Activated naive CD8-positive, alpha-beta T cell treated with anti-CD3 and anti-CD28 coated beads, Interleukin-2, amount 50 U/mL, for 24 hours (primary cell): Measurements from ENCODE around the gene ECE2.

ENCODE experiments used
- ATAC-seq: fragments of 150-1000 bp; cut with Tn5 transposase; one replicate; pipeline ENCODE4 v1.10.0; 2021
- DNase-seq: peaks from one replicate; pipeline ENCODE4 v3.0.0; 2021
- H3K27ac Mint-ChIP-seq: one replicate; pipeline ENCODE4 v1.8.0; 2021; ENCODE audit warnings: mild to moderate bottlenecking, mixed read lengths
- H3K27me3 Mint-ChIP-seq: one replicate; pipeline ENCODE4 v1.8.0; 2021; ENCODE audit warnings: mixed read lengths
- H3K36me3 Mint-ChIP-seq: one replicate; pipeline ENCODE4 v1.8.0; 2021; ENCODE audit warnings: low read depth, mixed read lengths
- H3K4me1 Mint-ChIP-seq: one replicate; pipeline ENCODE4 v1.8.0; 2021; ENCODE audit warnings: mixed read lengths
- H3K4me3 Mint-ChIP-seq: one replicate; pipeline ENCODE4 v1.8.0; 2021; ENCODE audit warnings: mild to moderate bottlenecking, moderate library complexity, mixed read lengths
- H3K9me3 Mint-ChIP-seq: one replicate; pipeline ENCODE4 v1.8.0; 2021; ENCODE audit warnings: mixed read lengths

The ECE2 gene

GRCh38 chr3:184325269-184325668 lies 49.4 kb downstream of the ECE2 start:
- Mint-ChIP-seq H3K9me3 (no peaks in the 10 kb centered on the region), H3K4me3 (no peak overlapping the region), H3K27me3 (no peaks in the 10 kb centered on the region), H3K36me3 (peaks cover 93% of the 10 kb centered on the region), H3K27ac (peak overlapping the region; percentile 71), H3K4me1 (peaks cover 42% of the 10 kb centered on the region)
- ATAC-seq (no peak), DNase-seq (no peak)

GRCh38 chr3:184325715-184326369 lies 50.0 kb downstream of the ECE2 start:
- DNase-seq (no peak), ATAC-seq (peak; percentile 76)
- H3K36me3 Mint-ChIP-seq = peaks cover 92% of the 10 kb centered on the region
- no peaks in the 10 kb centered on the region for H3K27me3 Mint-ChIP-seq
- H3K4me1 Mint-ChIP-seq = peaks cover 42% of the 10 kb centered on the region
- no peaks in the 10 kb centered on the region for H3K9me3 Mint-ChIP-seq
- peak overlapping the region; percentile 71 for H3K27ac Mint-ChIP-seq
- H3K4me3 Mint-ChIP-seq = no peak overlapping the region

GRCh38 chr3:184327171-184327570 lies 51.3 kb downstream of the ECE2 start:
- ATAC-seq (no peak), DNase-seq (no peak)
- Mint-ChIP-seq H3K4me1 (peaks cover 48% of the 10 kb centered on the region), H3K9me3 (no peaks in the 10 kb centered on the region), H3K27ac (peak overlapping the region; percentile 27), H3K27me3 (no peaks in the 10 kb centered on the region), H3K4me3 (no peak overlapping the region), H3K36me3 (peaks cover 93% of the 10 kb centered on the region)

- Mint-ChIP-seq H3K4me1 (peaks cover 57% of the 10 kb centered on the region), H3K4me3 (no peak overlapping the region), H3K27me3 (no peaks in the 10 kb centered on the region), H3K9me3 (no peaks in the 10 kb centered on the region), H3K36me3 (peaks cover 93% of the 10 kb centered on the region), H3K27ac (peak overlapping the region; percentile 81)
- no peak for ATAC-seq
- DNase-seq = no peak
Observed at GRCh38 chr3:184328516-184328915, 52.7 kb downstream of the ECE2 start.

GRCh38 chr3:184332370-184333090 lies 56.7 kb downstream of the ECE2 start:
- no peak for ATAC-seq
- Mint-ChIP-seq H3K27ac (peak overlapping the region; percentile 96), H3K9me3 (no peaks in the 10 kb centered on the region), H3K27me3 (no peaks in the 10 kb centered on the region), H3K4me1 (peaks cover 67% of the 10 kb centered on the region), H3K36me3 (peaks cover 71% of the 10 kb centered on the region), H3K4me3 (no peak overlapping the region)
- DNase-seq = no peak

GRCh38 chr3:184333190-184333589 lies 57.4 kb downstream of the ECE2 start:
- Mint-ChIP-seq H3K9me3 (no peaks in the 10 kb centered on the region), H3K4me3 (peak overlapping the region; percentile 9), H3K4me1 (peaks cover 73% of the 10 kb centered on the region), H3K27ac (peak overlapping the region; percentile 96), H3K27me3 (no peaks in the 10 kb centered on the region), H3K36me3 (peaks cover 68% of the 10 kb centered on the region)
- no peak for DNase-seq
- no peak for ATAC-seq

- Mint-ChIP-seq H3K4me3 (no peak overlapping the region), H3K4me1 (peaks cover 73% of the 10 kb centered on the region), H3K36me3 (peaks cover 63% of the 10 kb centered on the region), H3K27me3 (no peaks in the 10 kb centered on the region), H3K9me3 (no peaks in the 10 kb centered on the region), H3K27ac (peak overlapping the region; percentile 96)
- DNase-seq = no peak
- no peak for ATAC-seq
Observed at GRCh38 chr3:184333700-184334099, 57.9 kb downstream of the ECE2 start.

GRCh38 chr3:184334470-184335158 lies 58.8 kb downstream of the ECE2 start:
- H3K9me3 Mint-ChIP-seq = no peaks in the 10 kb centered on the region
- DNase-seq = peak; percentile 60

GRCh38 chr3:184335291-184335660 lies 59.5 kb downstream of the ECE2 start:
- peaks cover 67% of the 10 kb centered on the region for H3K4me1 Mint-ChIP-seq
- peaks cover 49% of the 10 kb centered on the region for H3K36me3 Mint-ChIP-seq
- H3K9me3 Mint-ChIP-seq = no peaks in the 10 kb centered on the region
- peak overlapping the region; percentile 96 for H3K27ac Mint-ChIP-seq
- DNase-seq (no peak), ATAC-seq (no peak)
- peak overlapping the region; percentile 81 for H3K4me3 Mint-ChIP-seq
- H3K27me3 Mint-ChIP-seq = no peaks in the 10 kb centered on the region

More at GRCh38 chr3:184334470-184335158, 58.8 kb downstream of the ECE2 start:
- ATAC-seq = peak; percentile 83
- Mint-ChIP-seq H3K4me3 (peak overlapping the region; percentile 63), H3K36me3 (peaks cover 54% of the 10 kb centered on the region), H3K27me3 (no peaks in the 10 kb centered on the region), H3K27ac (peak overlapping the region; percentile 96), H3K4me1 (peaks cover 70% of the 10 kb centered on the region)

- H3K9me3 Mint-ChIP-seq = no peaks in the 10 kb centered on the region
- H3K4me3 Mint-ChIP-seq = peak overlapping the region; percentile 81
- peak overlapping the region; percentile 96 for H3K27ac Mint-ChIP-seq
- ATAC-seq (peak; percentile 37), DNase-seq (peak; percentile 92)
- H3K27me3 Mint-ChIP-seq = no peaks in the 10 kb centered on the region
- H3K36me3 Mint-ChIP-seq = peaks cover 43% of the 10 kb centered on the region
- peaks cover 63% of the 10 kb centered on the region for H3K4me1 Mint-ChIP-seq
Observed at GRCh38 chr3:184335661-184336546, 60.1 kb downstream of the ECE2 start.

- Mint-ChIP-seq H3K27ac (peak overlapping the region; percentile 80), H3K27me3 (no peaks in the 10 kb centered on the region), H3K4me1 (peaks cover 56% of the 10 kb centered on the region), H3K9me3 (no peaks in the 10 kb centered on the region), H3K4me3 (peak overlapping the region; percentile 81), H3K36me3 (peaks cover 36% of the 10 kb centered on the region)
- ATAC-seq (no peak), DNase-seq (no peak)
Observed at GRCh38 chr3:184336547-184337398, 61.0 kb downstream of the ECE2 start.

- Mint-ChIP-seq H3K4me1 (peaks cover 50% of the 10 kb centered on the region), H3K36me3 (peaks cover 32% of the 10 kb centered on the region)
Observed at GRCh38 chr3:184337399-184337714, 61.5 kb downstream of the ECE2 start, which contains the start of gene FAM131A. TSS of gene FAM131A (plus strand) at chr3:184337600. CDS start at chr3:184337631, 31 bp downstream.

GRCh38 chr3:184337981-184338380 lies 62.2 kb downstream of the ECE2 start:
- Mint-ChIP-seq H3K4me1 (peaks cover 44% of the 10 kb centered on the region), H3K36me3 (peaks cover 25% of the 10 kb centered on the region), H3K27me3 (no peaks in the 10 kb centered on the region), H3K9me3 (no peaks in the 10 kb centered on the region), H3K27ac (peak overlapping the region; percentile 7), H3K4me3 (no peak overlapping the region)
- DNase-seq (no peak), ATAC-seq (no peak)

More at GRCh38 chr3:184337399-184337714, 61.5 kb downstream of the ECE2 start, which contains the start of gene FAM131A:
- Mint-ChIP-seq H3K9me3 (no peaks in the 10 kb centered on the region), H3K4me3 (peak within 1 kb of the TSS; percentile 81), H3K27ac (peak within 1 kb of the TSS; percentile 80), H3K27me3 (no peaks in the 10 kb centered on the region)
- no peak for DNase-seq
- ATAC-seq = no peak
